HEK293 (cell line): ENCODE measurements around the gene MYH15.

Experiments used
- TCF7L2 ChIP-seq: IDR thresholded peaks from 2 replicates; pipeline ENCODE4 v1.6.1; 2011; ENCODE audit warnings: low read depth, mild to moderate bottlenecking, inconsistent platforms, low read length, moderate library complexity, borderline replicate concordance
- ZBTB1 ChIP-seq: fragments of 450-650 bp; formaldehyde crosslinking; IDR thresholded peaks from 2 replicates; pipeline ENCODE4 v1.5.1; 2016; ENCODE audit warnings: missing biosample characterization, missing genetic modification characterization
- ZBTB17 ChIP-seq: fragments of 450-650 bp; formaldehyde crosslinking; IDR thresholded peaks from 2 replicates; pipeline ENCODE4 v1.5.1; 2016; ENCODE audit warnings: missing biosample characterization, missing genetic modification characterization
- ZFP69B ChIP-seq: fragments of 450-650 bp; formaldehyde crosslinking; IDR thresholded peaks from 2 replicates; pipeline ENCODE4 v1.5.1; 2016; ENCODE audit warnings: missing biosample characterization, missing genetic modification characterization
- ZNF121 ChIP-seq: fragments of 450-650 bp; formaldehyde crosslinking; IDR thresholded peaks from 2 replicates; pipeline ENCODE4 v1.5.1; 2016; ENCODE audit warnings: missing biosample characterization, missing genetic modification characterization
- ZNF239 ChIP-seq: fragments of 450-650 bp; formaldehyde crosslinking; IDR thresholded peaks from 2 replicates; pipeline ENCODE4 v1.5.1; 2016; ENCODE audit warnings: missing biosample characterization, missing genetic modification characterization
- ZNF274 ChIP-seq, 2 experiments: fragments of 200-500 bp in 1 of 2; fragments of 450-650 bp in 1 of 2; sonication (Bioruptor generic) in 1 of 2; formaldehyde crosslinking in 1 of 2; IDR thresholded peaks; 2 replicates each; pipeline versions ENCODE4 v1.5.1 to v1.6.1; 2014 to 2016; ENCODE audit warnings: borderline replicate concordance in 1 of 2, inconsistent platforms in 1 of 2, low read length in 1 of 2, missing biosample characterization in 1 of 2, missing genetic modification characterization in 1 of 2
- ZNF530 ChIP-seq: fragments of 450-650 bp; formaldehyde crosslinking; IDR thresholded peaks from 2 replicates; pipeline ENCODE4 v1.5.1; 2016; ENCODE audit warnings: low read depth, missing biosample characterization, missing genetic modification characterization
- ZNF76 ChIP-seq: fragments of 450-650 bp; formaldehyde crosslinking; IDR thresholded peaks from 2 replicates; pipeline ENCODE4; 2016; ENCODE audit warnings: low read depth, missing biosample characterization, missing genetic modification characterization, borderline replicate concordance
- ZNF777 ChIP-seq: fragments of 450-650 bp; formaldehyde crosslinking; IDR thresholded peaks from 2 replicates; pipeline ENCODE4 v1.5.1; 2017; ENCODE audit warnings: missing biosample characterization, missing genetic modification characterization, borderline replicate concordance
- ZNF830 ChIP-seq: fragments of 450-650 bp; IDR thresholded peaks from 2 replicates; pipeline ENCODE4 v1.5.0; 2018; ENCODE audit warnings: missing biosample characterization, missing genetic modification characterization, low read depth, mild to moderate bottlenecking, moderate library complexity
- TF ChIP-seq, protein P1 (sequence below): fragments of 450-650 bp; formaldehyde crosslinking; IDR thresholded peaks from 2 replicates; pipeline ENCODE4 v1.5.1; 2016; ENCODE audit warnings: missing biosample characterization, missing genetic modification characterization
- TF ChIP-seq, protein P2 (sequence below): fragments of 450-650 bp; formaldehyde crosslinking; conservative IDR thresholded peaks from 2 replicates; pipeline ENCODE4 v1.5.1; 2016; ENCODE audit warnings: low read depth, missing biosample characterization, missing genetic modification characterization

DNA sequence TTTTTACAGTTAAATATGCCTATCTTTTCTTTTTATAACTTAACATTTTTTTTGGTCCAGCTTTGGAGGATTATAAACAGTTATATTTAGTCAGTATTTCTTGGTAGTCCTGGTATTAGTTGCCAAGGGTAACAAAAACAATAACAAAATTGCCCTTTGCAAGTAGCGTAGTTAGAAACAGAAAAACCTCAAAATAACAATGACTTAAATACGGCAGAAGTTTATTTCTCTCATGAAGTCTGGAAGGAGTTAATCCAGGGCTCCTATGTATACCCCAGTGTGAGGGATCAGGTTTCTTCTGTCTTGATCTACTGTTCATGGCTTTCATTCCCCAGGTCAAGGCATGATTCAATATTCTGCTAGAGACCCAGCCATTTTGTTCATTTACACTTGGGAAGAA is 14.1 kb upstream of the MYH15 start:
- TF ChIP-seq, protein P1, sequence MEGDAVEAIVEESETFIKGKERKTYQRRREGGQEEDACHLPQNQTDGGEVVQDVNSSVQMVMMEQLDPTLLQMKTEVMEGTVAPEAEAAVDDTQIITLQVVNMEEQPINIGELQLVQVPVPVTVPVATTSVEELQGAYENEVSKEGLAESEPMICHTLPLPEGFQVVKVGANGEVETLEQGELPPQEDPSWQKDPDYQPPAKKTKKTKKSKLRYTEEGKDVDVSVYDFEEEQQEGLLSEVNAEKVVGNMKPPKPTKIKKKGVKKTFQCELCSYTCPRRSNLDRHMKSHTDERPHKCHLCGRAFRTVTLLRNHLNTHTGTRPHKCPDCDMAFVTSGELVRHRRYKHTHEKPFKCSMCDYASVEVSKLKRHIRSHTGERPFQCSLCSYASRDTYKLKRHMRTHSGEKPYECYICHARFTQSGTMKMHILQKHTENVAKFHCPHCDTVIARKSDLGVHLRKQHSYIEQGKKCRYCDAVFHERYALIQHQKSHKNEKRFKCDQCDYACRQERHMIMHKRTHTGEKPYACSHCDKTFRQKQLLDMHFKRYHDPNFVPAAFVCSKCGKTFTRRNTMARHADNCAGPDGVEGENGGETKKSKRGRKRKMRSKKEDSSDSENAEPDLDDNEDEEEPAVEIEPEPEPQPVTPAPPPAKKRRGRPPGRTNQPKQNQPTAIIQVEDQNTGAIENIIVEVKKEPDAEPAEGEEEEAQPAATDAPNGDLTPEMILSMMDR (tag by site-specific recombination), result no peak
- TF ChIP-seq ZNF76 (tag by site-specific recombination) (no peak), ZNF530 (tag by site-specific recombination) (no peak), ZFP69B (no peak), ZNF239 (tag by site-specific recombination) (no peak), ZBTB17 (tag by site-specific recombination) (no peak), TCF7L2 (no peak), ZNF121 (no peak), ZNF777 (tag by site-specific recombination) (no peak), ZNF830 (tag by site-specific recombination) (no peak), ZBTB1 (no peak), ZNF274 (IDR thresholded peaks at IDR 0.05; ENCODE audit: low read length) (no peak), ZNF274 (tag by site-specific recombination; IDR thresholded peaks at IDR 0.05; ENCODE audit: borderline replicate concordance) (no peak)
- TF ChIP-seq, protein P2, sequence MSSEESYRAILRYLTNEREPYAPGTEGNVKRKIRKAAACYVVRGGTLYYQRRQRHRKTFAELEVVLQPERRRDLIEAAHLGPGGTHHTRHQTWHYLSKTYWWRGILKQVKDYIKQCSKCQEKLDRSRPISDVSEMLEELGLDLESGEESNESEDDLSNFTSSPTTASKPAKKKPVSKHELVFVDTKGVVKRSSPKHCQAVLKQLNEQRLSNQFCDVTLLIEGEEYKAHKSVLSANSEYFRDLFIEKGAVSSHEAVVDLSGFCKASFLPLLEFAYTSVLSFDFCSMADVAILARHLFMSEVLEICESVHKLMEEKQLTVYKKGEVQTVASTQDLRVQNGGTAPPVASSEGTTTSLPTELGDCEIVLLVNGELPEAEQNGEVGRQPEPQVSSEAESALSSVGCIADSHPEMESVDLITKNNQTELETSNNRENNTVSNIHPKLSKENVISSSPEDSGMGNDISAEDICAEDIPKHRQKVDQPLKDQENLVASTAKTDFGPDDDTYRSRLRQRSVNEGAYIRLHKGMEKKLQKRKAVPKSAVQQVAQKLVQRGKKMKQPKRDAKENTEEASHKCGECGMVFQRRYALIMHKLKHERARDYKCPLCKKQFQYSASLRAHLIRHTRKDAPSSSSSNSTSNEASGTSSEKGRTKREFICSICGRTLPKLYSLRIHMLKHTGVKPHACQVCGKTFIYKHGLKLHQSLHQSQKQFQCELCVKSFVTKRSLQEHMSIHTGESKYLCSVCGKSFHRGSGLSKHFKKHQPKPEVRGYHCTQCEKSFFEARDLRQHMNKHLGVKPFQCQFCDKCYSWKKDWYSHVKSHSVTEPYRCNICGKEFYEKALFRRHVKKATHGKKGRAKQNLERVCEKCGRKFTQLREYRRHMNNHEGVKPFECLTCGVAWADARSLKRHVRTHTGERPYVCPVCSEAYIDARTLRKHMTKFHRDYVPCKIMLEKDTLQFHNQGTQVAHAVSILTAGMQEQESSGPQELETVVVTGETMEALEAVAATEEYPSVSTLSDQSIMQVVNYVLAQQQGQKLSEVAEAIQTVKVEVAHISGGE (tag by site-specific recombination), result no peak
